Measurements from ENCODE around the gene VLDLR.
A peak's percentile ranks its signal among the peaks of the same experiment; 100 is the strongest.

VLDLR gene

DNA sequence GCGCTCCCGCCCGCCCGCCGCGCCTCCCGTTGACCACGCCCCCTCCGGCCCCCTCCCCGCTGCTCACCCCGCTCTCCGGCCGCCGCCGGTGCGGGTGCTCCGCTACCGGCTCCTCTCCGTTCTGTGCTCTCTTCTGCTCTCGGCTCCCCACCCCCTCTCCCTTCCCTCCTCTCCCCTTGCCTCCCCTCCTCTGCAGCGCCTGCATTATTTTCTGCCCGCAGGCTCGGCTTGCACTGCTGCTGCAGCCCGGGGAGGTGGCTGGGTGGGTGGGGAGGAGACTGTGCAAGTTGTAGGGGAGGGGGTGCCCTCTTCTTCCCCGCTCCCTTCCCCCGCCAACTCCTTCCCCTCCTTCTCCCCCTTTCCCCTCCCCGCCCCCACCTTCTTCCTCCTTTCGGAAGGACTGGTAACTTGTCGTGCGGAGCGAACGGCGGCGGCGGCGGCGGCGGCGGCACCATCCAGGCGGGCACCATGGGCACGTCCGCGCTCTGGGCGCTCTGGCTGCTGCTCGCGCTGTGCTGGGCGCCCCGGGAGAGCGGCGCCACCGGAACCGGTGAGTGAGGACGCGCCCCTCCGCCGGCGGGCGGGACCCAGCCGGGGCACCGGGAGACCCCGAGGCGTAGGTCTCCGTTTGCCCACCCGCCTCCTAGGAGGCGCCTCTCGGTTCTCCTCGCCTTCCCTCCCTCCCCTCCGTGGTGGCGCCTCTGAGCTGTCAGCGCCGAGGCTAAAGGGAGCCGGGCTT is at the start of gene VLDLR:
TSS of gene VLDLR (plus strand) at position 66 of the 739 bp plus-strand sequence. CDS start at position 469, 403 bp downstream.
- no peak for DNase-seq (ENCODE audit: low spot score)

DNA sequence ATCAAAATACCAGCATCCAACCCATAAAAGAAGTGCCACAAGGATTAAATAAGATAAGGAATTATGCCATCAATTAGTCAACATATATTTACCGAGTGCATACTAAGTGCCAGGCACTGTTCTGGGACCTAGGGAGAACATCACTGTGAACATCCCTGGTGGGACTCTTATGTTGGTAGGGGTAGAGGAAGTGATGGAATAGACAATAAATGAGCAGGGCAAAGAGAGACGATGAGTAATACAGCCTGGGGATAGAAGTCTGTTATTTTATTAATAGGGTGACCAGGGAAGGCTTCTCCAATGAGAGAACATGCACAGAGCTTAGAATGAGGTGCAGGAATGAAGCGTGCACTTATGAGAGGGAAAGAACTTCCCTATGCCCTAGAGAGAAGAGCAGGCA is 47.4 kb upstream of the VLDLR start:
- no peak for DNase-seq (ENCODE audit: low spot score)

DNA sequence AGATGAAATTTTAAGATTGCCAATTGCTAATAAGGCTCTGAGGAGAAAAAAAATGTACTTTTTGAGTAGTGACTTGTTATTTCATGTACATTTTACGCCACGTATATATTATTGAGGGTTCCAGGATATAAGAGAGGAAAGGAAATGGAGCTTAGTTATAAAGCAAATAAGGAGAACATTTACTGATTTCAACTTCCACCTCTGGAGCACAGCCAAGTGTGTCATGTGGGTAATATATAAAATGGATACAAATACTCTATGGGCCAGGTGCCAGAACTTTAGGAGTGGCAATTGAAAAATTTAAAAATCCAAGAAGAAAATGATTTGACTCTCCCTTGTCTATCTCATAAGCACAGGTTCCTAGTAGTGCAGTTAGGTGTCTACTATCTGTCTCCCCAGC is 45.0 kb upstream of the VLDLR start:
- DNase-seq (ENCODE audit: low spot score), result no peak

DNA sequence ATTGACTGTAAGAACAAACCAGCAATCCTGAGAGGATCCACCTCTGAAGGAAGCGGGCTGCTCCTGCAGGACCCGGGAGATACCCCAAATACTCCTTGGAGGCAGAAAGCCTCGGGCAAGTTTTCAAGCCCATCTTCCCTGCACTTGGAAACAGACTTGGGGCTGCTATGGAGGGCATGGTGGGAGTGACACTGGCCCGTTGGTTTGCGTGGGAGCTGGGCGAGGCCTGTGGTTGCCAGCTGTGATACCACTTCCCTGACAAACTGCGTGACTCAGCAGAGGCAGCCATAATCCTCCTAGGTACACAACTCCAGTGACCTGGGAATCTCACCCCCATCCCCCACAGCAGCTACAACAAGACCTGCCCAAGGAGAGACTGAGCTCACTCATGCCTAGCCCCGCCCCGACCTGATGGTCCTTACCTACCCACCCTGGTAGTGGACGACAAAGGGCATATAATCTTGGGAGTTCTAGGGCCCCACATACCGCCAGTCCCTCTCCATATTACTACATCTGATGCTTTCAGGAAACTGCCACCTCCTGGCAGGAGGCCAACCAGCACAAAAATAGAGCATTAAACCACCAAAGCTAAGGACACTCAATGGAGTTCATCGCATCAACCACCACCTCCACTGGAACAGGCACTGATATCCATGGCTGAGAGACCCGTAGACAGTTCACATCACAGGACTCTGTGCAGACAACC is 38.1 kb upstream of the VLDLR start:
- DNase-seq (ENCODE audit: low spot score), result no peak

DNA sequence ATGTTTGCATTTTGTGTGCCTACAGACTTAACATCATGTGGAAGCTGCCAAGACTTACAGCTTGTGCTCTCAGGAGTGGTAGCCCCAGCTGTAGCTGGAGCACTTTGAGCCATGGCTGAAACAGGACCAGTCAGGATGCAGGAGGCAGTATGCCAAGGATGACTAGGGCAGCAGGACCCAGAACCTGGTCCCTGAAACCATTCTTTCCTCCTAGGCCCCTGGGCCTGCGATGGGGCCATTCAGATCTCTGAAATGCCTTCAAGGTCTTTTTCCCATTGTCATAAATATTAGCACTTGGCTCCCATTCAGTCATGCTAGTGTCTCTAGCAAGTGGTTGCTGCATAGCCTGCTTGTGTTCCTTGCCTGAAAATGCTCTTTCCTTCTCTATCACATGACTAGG is 29.6 kb upstream of the VLDLR start:
- DNase-seq (ENCODE audit: low spot score), result no peak

DNA sequence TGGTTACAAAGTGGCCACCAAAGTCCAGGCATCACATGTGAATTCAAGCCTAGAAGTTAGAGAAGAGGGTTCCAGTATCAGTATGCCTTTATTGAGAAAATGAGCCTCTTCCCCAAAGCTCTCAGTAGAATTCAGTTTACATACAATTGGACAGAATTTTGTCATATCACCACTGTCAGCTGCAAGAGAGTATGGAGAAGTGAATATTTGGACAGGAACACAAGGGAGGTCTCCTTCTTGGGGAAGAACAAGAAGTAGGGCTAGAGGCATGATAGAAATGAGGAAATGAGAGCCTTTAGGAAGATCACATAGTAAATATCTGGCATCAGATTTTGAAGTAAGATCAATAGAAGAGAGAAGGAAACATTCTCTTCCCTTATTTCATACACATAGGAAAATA is 27.8 kb upstream of the VLDLR start:
- no peak for DNase-seq (ENCODE audit: low spot score)

DNA sequence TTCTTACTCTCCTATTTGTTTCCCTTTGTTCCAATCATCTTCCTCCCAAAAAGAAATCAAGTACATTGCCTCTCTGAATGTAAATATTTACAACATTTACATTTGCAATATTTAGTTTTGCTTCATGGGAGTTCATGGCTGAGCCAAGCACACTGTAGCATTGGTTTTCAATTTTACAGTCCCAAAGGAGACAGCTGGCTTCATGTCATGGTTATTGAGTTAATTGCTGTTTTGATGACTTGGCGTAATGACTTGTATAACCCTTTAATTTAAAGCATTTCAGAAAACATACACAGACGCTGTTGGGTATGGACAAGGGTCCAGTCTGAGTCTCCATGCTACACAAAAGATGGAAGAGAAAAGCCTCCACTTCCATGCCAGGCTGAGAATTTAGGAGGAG is 25.6 kb upstream of the VLDLR start:
- DNase-seq (ENCODE audit: low spot score), result no peak

DNA sequence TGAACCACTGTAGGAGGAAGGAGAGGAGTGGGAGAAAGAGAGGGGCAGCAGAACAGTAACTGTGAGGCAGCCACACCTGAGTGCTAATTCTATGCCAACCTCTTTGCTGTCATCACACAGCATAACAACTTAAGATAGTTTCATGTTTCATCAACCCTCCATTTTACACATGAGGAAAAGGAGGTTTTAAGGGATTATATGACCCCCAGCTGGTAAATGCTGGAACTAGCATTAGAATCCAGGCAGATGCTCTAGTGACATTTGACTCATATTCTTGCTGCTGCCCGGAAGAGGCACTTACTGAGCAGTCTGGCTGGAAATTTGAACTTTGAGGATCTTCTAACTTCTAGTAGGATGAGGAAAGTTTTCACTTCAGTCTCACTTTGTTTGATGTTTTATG is 24.1 kb upstream of the VLDLR start:
- no peak for DNase-seq (ENCODE audit: low spot score)

DNA sequence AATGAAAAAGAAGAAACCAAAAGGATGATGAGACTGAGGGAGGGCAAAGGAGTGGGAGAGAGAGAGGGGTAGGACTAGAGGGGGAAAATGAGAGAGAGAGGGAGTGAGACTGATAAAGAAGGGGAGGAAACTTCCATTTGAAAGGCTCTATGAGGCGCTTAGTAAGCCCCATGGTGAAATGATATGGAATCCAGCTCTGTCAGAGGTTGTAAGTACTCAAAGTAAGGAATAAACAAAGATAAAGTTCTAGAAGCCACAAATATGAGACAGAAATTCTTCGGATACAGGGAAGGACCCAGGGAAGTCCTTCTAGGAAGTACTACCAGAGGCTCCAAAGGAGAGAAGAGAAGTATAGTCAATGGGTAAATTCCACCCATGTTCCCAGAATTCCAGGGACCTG is 21.7 kb upstream of the VLDLR start:
- no peak for DNase-seq (ENCODE audit: low spot score)

DNA sequence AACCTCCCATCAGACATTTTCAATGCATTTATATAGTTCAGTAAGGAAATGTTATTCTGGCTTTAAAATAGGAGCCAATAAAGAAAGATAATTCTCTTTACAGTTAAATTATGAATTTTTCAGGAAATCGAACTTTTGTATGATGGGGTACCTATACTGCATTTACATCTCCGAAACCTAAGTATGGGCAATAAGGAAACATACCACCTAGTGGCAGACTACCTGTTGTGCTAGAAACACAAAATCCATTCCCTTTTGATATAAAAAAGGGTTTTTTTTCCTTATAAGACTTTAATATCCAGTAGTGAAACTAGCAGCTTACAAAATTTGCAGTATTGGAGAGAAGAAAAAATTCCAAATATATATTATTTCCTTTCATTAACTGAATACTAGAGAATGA is 21.3 kb upstream of the VLDLR start:
- no peak for DNase-seq (ENCODE audit: low spot score)

DNA sequence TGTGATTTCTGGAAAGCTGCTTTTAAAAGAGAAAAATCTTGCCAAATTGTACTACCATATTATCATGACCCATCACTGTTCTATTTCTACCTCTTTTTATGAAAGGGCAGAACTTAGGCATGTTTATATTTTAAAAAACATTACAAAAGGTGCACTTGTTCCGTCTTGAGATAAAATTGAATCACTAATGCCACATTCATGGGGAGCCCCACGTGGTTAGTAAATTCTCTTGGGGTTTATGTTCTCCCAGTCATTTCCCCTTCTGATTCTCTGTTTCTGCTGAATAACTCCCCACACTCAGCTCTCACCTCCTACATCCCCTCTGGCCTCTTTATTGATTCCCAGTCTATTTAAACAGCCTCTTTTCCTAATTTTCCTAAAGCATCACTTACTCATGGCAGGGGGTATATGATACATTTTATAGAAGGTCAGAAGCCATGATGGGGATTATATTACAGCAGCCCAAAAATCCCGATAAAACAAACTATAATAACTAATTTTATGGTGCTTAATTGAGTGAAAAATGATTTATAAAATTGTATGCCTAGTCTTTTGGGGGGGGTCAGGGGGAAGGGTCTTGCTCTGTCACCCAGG is 19.7 kb upstream of the VLDLR start:
- no peak for DNase-seq (ENCODE audit: low spot score)

DNA sequence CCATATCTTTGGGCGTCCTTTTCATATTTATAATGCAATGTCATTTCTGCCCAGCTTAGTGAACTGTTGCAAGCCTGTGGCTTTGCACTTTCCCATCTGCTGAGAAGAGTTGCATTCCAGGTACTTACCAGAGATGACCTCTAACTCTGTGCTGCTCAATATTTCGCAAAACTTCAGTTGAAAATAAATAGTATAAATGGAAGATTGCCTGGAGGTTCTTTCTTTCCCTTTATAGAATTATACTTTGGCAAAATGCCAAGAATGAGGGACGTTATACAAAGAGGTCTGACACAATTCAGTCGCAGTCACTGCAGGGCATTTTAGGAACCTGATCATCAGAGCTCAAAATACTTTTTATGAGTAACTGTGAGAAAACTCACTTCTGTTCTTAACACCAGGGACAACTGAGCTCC is 18.9 kb upstream of the VLDLR start:
- DNase-seq (ENCODE audit: low spot score), result peak; percentile 5

DNA sequence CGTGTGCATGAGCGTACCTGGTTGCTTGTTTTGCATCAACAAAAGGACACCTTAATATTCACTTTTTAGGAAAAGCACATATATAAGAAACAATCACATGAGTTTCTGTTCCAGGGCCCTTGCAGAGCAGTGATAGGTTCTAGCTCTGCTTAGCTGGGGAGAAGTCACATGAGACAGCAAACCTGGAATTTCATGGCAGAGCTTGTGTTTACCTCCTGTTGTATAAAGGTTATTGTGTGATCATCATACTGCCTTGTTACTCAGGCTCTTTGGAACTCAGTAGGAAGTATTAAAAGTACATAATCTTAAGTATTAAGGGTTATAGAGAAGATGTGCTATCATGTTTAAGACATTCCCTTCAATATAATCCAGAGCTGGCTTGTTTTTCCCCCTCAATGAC is 18.0 kb upstream of the VLDLR start:
- DNase-seq (ENCODE audit: low spot score), result no peak

DNA sequence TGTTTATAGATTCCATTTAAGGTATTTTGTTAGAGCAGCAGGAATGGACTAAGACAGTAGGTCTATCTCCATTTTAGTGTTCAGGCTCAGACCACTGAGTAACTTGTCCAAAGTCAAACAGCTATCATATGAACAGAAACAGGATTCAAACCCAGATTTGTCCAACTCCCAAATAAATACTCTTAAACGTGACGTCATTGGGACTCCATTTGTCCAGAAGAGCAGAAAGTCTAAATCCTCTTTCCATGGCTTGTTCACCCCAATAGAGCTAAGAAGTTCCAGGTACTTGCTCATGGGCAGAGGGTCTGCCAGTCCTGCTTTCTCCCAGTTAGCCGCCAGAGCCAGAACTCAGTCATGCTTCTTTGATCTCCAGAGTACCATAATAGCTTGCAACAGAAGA is 16.3 kb upstream of the VLDLR start:
- no peak for DNase-seq (ENCODE audit: low spot score)

DNA sequence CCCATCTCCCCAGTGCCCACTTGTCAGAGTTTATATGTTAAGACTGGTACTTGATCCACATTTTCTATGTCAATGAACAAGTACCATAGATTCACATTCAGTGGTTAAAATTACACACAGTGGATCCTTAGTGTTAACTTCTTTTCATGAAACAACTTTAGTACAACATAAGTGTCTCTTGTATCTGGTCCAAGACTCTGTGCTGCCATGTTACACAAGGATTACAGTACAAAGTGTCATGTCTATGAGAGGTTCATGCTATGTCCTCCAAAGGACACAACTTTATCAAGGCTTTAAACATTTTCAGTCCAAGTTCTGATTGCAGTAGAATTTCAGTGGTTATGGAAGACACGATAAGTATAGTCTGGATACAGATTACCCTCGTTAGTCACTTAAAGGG is 13.3 kb upstream of the VLDLR start:
- no peak for DNase-seq (ENCODE audit: low spot score)

DNA sequence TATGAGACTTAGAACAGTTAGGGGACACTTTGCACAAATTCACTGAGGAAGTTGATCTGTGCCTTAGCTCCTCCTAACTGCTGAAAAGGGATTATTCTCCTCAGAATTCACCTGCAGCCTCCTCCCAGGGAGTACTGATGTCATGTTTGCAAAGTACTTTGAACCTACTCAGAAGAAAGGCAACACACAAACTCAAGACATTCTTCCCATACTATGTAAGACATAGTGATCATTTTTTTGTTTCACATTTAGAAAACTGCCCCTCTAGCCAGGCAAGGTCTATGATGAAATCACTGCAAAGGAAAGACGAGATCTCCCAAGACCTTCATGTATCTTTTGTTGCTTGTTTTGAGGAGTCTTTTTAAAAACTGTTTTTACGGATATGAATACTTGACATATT is 10.6 kb upstream of the VLDLR start:
- no peak for DNase-seq (ENCODE audit: low spot score)

DNA sequence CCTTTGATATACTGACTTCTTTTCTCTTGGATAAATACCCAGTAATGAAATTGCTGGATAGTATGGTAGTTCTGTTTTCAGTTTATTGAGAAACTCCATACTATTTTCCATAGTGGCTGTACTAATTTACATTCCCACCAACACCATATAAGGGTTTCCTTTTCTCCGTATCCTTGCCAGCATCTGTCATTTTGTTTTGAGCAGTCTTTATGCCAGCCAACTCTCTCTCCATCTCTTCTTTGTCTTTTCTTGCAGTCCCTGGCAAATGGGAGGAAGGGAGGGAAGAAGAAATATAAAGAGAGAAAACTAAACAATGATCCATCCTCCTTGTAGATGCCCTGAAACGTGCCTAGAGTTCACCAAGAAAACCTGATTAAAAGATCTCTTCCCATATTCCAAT is 9.6 kb upstream of the VLDLR start:
- DNase-seq (ENCODE audit: low spot score), result no peak

DNA sequence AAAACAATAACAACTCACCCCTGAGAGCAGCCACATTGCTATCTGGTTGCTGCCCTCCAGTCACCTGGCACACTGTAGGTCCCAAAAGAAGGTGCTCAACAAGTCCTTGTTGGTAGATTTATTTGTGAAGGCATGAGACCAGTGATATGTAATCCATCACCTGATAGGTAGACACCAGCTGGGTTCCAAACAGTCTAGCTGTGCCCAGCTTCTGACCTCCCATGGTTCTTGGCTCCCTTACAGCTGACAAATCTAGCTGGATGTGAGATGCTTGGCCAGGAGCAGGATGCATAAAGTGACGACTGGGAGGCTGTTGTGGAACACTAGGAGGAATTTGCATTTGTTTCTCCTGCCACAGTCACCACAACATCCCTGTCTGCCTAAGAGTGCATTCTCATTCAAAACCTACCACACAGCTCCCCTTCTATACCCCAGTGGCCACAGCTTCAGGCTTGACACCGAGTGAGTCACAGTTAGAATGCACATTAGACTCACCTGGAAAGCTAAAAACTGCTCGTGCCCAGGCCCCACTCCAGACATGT is 7.8 kb upstream of the VLDLR start:
- no peak for DNase-seq (ENCODE audit: low spot score)

DNA sequence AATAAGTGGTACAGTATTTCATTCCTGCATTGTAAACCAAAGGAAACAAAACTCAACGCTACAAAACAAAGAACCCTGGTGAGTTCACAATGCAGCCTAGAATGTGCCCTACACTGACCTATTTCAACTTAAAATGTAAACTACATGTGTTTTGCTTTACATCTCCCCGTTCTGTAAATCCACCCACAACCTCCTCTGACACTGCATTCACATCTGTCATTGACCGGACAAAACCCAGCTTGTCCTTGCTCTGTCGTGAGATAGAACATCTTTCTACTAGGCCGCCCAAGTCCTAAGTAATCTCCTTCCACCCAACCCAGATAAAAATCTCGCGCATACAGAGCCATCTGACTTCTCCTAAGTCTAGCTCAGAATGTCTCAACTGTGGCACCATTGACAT is 6.1 kb upstream of the VLDLR start:
- DNase-seq (ENCODE audit: low spot score), result no peak

DNA sequence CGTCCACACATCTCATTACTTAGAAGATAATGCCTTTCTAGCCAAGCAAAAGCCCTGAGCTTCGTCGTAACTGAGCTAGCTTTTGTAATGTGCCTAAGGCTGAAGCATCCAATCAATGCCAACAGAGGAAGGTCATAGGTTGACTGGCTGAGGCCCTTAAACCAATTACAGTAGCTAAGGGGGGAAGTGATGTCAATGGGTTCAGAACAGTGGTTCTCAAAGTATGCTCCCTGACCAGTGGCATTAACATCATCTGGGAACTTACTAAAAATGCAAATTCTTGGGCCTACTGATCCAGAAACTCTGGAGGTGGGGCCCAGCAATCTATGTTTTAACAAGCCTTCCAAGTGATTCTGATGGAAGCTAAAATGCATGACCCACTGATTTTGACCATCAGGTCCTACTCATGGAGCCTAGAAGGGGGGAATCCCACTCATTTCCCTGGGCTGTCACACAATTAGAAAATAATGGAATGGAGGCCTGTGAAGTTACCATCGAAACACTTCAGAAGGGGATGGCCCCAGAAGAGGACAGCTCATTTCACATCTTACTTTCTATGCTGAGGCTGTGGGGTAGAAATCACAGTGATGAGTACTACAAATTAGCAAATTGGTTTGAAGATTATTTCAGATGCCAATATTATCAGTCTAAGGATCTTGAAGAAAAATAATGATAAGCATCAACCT is 4.8 kb upstream of the VLDLR start:
- DNase-seq (ENCODE audit: low spot score), result no peak

DNA sequence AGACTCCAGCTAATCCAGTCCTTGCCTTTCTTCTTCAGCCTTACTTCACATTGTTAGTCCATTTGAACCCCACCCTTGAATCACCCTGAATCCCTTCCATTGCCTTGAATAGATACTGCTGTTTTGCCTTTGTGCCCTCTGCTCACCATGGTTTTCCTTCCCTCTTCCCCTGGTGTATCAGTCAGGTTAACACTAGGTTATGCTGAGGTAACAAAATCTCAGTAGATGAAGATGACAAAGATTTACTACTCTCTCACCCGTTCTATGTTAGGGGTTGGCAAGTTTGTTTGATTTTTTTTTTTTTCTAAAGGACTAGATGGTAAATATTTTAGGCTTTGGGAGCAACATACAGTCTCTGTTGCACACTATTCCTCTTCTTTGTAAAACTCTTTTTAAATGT is 3.3 kb upstream of the VLDLR start:
- DNase-seq (ENCODE audit: low spot score), result no peak

DNA sequence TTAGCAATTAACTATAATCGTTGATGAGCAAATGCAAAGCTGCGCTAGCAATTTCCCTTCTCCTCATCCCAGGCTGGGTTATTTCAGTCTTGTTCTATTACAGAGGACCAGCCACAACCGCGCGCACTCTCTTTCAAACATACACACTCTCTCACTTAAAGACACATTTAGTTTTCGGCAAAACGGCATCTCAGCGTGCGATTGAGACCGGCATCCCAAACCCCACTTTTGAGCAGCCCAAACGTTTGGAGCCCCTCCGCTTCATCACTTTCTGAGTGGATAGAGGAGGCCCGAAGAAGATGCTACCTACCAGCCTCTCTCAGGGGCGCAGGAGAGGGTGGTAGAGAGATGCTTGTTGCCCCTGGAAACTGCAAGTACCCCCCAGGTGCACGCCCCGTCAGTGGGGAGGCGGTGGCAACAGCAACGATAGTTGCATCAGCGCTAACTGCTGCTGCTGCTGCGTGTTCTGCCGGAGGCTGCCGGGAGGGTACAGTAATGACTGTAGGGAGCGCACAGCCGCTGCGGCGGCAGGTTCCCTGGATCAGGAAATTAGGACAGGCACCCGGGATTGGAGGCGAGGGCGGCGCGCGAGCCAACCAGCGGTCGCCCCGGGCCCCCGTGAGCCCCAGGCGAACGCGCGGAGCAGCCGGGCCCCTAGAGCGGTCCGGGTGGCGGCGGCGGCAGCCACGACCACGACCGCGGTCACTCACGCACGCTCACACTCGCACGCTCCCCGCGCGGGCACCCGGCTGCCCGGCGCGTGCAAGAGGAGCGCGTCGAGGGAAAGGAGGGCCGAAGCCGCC is 467 bp upstream of the VLDLR start:
- DNase-seq (ENCODE audit: low spot score), result no peak
